KMS-11 (cell line): ENCODE measurements around the gene PDE3B.

ENCODE experiments used
- H2AFZ ChIP-seq: fragments of 200-600 bp; sonication (generic); 2 replicates; pipeline ENCODE4 v1.6.1; 2016; ENCODE audit warnings: antibody characterized with exemption, mixed run types, low read depth
- H3K27ac ChIP-seq: fragments of 200-600 bp; sonication (generic); 2 replicates; pipeline ENCODE4 v1.6.1; 2016; ENCODE audit warnings: mild to moderate bottlenecking, mixed run types
- H3K27me3 ChIP-seq: fragments of 200-600 bp; sonication (generic); 2 replicates; pipeline ENCODE4 v1.6.1; 2017; ENCODE audit warnings: mild to moderate bottlenecking, low read depth, mixed run types, moderate library complexity; ENCODE audit not compliant: insufficient read depth
- H3K36me3 ChIP-seq: fragments of 200-600 bp; sonication (generic); 2 replicates; pipeline ENCODE4 v1.6.1; 2017; ENCODE audit warnings: mild to moderate bottlenecking, mixed run types; ENCODE audit not compliant: insufficient read depth
- H3K4me1 ChIP-seq: fragments of 200-600 bp; sonication (generic); 2 replicates; pipeline ENCODE4 v1.6.1; 2016; ENCODE audit warnings: mild to moderate bottlenecking, low read depth, mixed run types; ENCODE audit not compliant: poor library complexity, severe bottlenecking
- H3K4me2 ChIP-seq: fragments of 200-600 bp; sonication (generic); 2 replicates; pipeline ENCODE4 v1.7.0; 2016; ENCODE audit warnings: mild to moderate bottlenecking, mixed run types
- H3K4me3 ChIP-seq: fragments of 200-600 bp; sonication (generic); IDR thresholded peaks from 2 replicates; pipeline ENCODE4 v1.6.1; 2017; ENCODE audit warnings: low read depth, low read length, mixed read lengths; ENCODE audit not compliant: insufficient read depth
- H3K79me2 ChIP-seq: fragments of 200-600 bp; sonication (generic); 2 replicates; pipeline ENCODE4 v1.6.1; 2016; ENCODE audit warnings: low read depth, mixed run types; ENCODE audit not compliant: insufficient read depth
- H3K9ac ChIP-seq: fragments of 200-600 bp; sonication (generic); 2 replicates; pipeline ENCODE4 v1.6.1; 2016; ENCODE audit warnings: mild to moderate bottlenecking, mixed run types
- H4K20me1 ChIP-seq: fragments of 200-600 bp; sonication (generic); 2 replicates; pipeline ENCODE4 v1.6.1; 2016; ENCODE audit warnings: mild to moderate bottlenecking, mixed run types; ENCODE audit not compliant: insufficient read depth
- TF ChIP-seq, protein P1 (sequence below): fragments of 200-600 bp; sonication (generic); conservative IDR thresholded peaks from 2 replicates; pipeline ENCODE4 v1.6.1; 2017; ENCODE audit warnings: low read depth, mild to moderate bottlenecking, antibody characterized with exemption, low read length, moderate library complexity, mixed read lengths

The PDE3B gene

GRCh38 chr11:14852571-14853177 is 209.1 kb downstream of the PDE3B start:
- H3K4me2 ChIP-seq: no peak overlapping the region
- H3K4me1 ChIP-seq: peaks cover 23% of the 10 kb centered on the region
- no peaks in the 10 kb centered on the region for H3K79me2 ChIP-seq
- H3K27ac ChIP-seq: no peak overlapping the region
- no peaks in the 10 kb centered on the region for H3K27me3 ChIP-seq
- TF ChIP-seq, protein P1, sequence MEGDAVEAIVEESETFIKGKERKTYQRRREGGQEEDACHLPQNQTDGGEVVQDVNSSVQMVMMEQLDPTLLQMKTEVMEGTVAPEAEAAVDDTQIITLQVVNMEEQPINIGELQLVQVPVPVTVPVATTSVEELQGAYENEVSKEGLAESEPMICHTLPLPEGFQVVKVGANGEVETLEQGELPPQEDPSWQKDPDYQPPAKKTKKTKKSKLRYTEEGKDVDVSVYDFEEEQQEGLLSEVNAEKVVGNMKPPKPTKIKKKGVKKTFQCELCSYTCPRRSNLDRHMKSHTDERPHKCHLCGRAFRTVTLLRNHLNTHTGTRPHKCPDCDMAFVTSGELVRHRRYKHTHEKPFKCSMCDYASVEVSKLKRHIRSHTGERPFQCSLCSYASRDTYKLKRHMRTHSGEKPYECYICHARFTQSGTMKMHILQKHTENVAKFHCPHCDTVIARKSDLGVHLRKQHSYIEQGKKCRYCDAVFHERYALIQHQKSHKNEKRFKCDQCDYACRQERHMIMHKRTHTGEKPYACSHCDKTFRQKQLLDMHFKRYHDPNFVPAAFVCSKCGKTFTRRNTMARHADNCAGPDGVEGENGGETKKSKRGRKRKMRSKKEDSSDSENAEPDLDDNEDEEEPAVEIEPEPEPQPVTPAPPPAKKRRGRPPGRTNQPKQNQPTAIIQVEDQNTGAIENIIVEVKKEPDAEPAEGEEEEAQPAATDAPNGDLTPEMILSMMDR: no peak
- H3K36me3 ChIP-seq: no peaks in the 10 kb centered on the region
- no peak overlapping the region for H3K4me3 ChIP-seq
- no peaks in the 10 kb centered on the region for H4K20me1 ChIP-seq
- H2AFZ ChIP-seq: no peak overlapping the region
- no peak overlapping the region for H3K9ac ChIP-seq

GRCh38 chr11:14854057-14854456 is 210.5 kb downstream of the PDE3B start:
- Histone ChIP-seq H3K4me3 (no peak overlapping the region), H3K9ac (no peak overlapping the region), H3K27ac (no peak overlapping the region), H3K36me3 (no peaks in the 10 kb centered on the region), H3K79me2 (no peaks in the 10 kb centered on the region), H4K20me1 (no peaks in the 10 kb centered on the region), H3K4me2 (no peak overlapping the region), H2AFZ (no peak overlapping the region), H3K27me3 (no peaks in the 10 kb centered on the region), H3K4me1 (peaks cover 23% of the 10 kb centered on the region)
- TF ChIP-seq, protein P1: no peak

DNA sequence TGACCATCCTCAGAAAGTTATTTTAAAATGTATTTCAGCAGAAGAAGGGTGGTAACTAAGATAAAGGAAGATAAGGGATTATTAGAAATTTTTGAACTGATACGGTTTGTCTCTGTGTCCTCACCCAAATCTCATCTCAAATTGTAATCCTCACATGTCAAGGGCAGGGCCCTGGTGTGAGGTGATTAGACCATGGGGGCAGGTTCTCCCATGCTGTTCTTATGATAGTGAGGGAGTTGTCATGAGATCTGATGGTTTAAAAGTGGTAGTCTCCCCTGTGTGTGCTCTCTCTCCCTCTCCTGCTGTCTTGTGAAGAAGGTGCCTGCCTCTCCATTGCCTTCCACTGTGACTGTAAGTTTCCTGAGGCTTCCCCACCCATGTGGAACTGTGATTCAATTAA is 212.3 kb downstream of the PDE3B start:
- TF ChIP-seq, protein P1: no peak
- Histone ChIP-seq H3K9ac (no peak overlapping the region), H3K27ac (no peak overlapping the region), H4K20me1 (no peaks in the 10 kb centered on the region), H2AFZ (no peak overlapping the region), H3K27me3 (no peaks in the 10 kb centered on the region), H3K4me1 (peaks cover 29% of the 10 kb centered on the region), H3K79me2 (no peaks in the 10 kb centered on the region), H3K4me3 (no peak overlapping the region), H3K36me3 (no peaks in the 10 kb centered on the region), H3K4me2 (no peak overlapping the region)

- no peaks in the 10 kb centered on the region for H3K27me3 ChIP-seq
- no peak overlapping the region for H2AFZ ChIP-seq
- TF ChIP-seq, protein P1: no peak
- no peak overlapping the region for H3K4me2 ChIP-seq
- no peaks in the 10 kb centered on the region for H3K79me2 ChIP-seq
- H4K20me1 ChIP-seq: no peaks in the 10 kb centered on the region
- no peak overlapping the region for H3K27ac ChIP-seq
- H3K36me3 ChIP-seq: no peaks in the 10 kb centered on the region
- H3K9ac ChIP-seq: no peak overlapping the region
- H3K4me1 ChIP-seq: peaks cover 20% of the 10 kb centered on the region
- no peak overlapping the region for H3K4me3 ChIP-seq
These were observed 214.0 kb downstream of the PDE3B start for GRCh38 chr11:14857621-14858020.
